ENCODE results near the gene SBNO1.

Gene SBNO1

DNA sequence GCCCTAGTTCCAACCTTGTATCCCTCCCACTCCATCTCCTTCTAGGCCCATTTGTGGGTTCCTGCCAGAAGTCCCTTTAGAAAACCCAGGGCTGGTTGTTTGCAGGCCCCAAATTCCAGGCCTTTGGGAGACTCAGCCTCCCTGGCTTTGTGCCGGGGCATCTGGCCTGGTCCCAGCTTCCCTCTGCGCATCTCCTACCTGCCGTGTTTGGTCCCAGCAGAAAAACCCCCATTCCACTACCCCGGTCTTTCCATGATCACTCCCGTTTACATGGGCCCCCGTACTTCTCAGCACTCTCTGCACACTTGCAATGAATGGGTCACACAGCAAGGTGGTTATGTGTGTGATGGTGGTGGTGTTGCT is 34.6 kb upstream of the SBNO1 start:
- TF ChIP-seq, protein P1, sequence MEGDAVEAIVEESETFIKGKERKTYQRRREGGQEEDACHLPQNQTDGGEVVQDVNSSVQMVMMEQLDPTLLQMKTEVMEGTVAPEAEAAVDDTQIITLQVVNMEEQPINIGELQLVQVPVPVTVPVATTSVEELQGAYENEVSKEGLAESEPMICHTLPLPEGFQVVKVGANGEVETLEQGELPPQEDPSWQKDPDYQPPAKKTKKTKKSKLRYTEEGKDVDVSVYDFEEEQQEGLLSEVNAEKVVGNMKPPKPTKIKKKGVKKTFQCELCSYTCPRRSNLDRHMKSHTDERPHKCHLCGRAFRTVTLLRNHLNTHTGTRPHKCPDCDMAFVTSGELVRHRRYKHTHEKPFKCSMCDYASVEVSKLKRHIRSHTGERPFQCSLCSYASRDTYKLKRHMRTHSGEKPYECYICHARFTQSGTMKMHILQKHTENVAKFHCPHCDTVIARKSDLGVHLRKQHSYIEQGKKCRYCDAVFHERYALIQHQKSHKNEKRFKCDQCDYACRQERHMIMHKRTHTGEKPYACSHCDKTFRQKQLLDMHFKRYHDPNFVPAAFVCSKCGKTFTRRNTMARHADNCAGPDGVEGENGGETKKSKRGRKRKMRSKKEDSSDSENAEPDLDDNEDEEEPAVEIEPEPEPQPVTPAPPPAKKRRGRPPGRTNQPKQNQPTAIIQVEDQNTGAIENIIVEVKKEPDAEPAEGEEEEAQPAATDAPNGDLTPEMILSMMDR (conservative IDR thresholded peaks at IDR 0.05; ENCODE audit: low read depth) = no peak
- POLR2A ChIA-PET (ENCODE audit: low non-redundant PET) = no interaction called here
- DNase-seq (ENCODE audit: low spot score) = no peak
- H3K27ac ChIP-seq = peak overlapping the region; percentile 37
- CTCF ChIA-PET = no interaction called here

DNA sequence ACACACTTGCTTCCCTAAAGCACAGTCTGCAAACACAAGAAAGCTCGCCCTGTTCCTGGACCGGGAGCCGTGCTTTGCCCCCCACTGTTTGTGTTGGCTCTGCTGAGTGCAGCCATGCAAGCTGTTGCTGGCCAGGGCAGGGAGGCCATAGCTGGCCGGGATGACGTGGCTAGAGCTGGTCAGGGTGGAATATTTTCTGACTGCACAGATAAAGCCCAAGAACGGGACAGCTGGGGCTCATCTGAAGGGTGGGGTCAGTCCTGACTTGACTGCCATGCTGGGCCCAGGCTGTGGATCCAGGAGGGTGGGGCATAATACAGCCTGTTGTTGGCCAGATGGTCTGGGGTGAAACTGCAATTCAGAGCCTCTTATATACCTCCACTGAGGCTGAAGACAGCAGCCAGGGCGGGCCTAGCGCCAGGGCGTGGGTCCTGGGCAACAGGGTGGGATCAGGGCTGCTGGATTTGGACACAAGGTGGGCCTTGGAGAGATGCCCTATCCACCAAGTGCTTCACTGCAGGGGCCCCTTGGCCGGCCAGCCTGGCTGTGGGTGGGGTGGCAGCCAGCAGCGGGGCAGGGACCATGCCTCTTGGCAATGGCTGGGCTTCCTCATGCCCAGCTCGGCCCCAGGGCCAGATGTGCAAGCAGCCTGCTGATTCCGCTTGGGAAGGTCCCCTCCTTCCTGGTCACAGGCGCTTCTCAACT is 34.1 kb upstream of the SBNO1 start:
- POLR2A ChIA-PET (ENCODE audit: low non-redundant PET) = no interaction called here
- CTCF ChIA-PET = no interaction called here
- no peak for DNase-seq (ENCODE audit: low spot score)

DNA sequence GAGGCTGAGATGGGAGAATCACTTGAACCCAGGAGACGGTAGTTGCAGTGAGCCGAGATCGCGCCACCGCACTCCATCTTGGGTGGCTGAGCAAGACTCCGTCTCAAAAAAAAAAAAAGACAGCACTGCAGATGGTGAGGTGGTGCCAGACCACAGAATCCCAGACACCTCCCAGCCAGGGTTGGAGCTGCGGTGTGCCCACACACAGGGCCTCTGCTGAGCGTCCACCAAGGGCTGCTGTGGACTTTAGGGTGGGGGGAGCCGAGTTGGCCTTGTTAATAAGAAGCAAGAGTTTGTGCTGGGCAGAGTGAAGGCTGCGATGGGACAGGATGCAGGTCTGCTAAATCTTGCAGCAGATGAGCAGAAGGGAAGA is 33.5 kb upstream of the SBNO1 start:
- CTCF ChIA-PET = interaction anchor here (0.7 kb wide), 1 partner anchor 70 kb away, joined by 4 read pairs; no protein-coding TSS in a partner anchor
- peak overlapping the region; percentile 37 for H3K27ac ChIP-seq
- no peak for DNase-seq (ENCODE audit: low spot score)
- POLR2A ChIA-PET (ENCODE audit: low non-redundant PET) = no interaction called here
- TF ChIP-seq, protein P1 (conservative IDR thresholded peaks at IDR 0.05; ENCODE audit: low read depth) = no peak

More for the DNA sequence above, 34.1 kb upstream of the SBNO1 start:
- peak overlapping the region; percentile 37 for H3K27ac ChIP-seq
- TF ChIP-seq, protein P1 (conservative IDR thresholded peaks at IDR 0.05; ENCODE audit: low read depth) = no peak

DNA sequence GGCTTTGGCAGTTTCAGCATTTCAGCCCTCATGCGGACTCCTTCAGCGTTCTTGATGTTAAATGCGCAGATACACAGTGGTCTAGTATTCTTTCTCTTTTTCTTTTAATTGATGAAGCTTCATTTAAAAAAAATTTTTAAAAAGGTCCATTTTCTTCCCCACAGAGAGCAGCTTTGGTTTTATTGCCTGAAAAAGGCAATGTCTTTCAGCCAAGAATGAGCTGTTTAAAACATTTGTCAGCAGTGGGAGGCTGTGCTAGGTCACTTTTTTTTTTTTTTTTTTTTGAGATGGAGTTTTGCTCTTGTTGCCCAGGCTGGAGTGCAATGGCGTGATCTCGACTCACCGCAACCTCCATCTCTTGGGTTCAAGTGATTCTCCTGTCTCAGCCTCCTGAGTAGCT is 32.8 kb upstream of the SBNO1 start:
- ChIA-PET CTCF (interaction anchor here (0.7 to 0.8 kb wide), 2 partner anchors 70 to 130 kb away, joined by 4 to 5 read pairs; no protein-coding TSS in a partner anchor), POLR2A (ENCODE audit: low non-redundant PET) (no interaction called here)
- H3K27ac ChIP-seq = no peak overlapping the region
- TF ChIP-seq, protein P1 (conservative IDR thresholded peaks at IDR 0.05; ENCODE audit: low read depth) = no peak
- DNase-seq (ENCODE audit: low spot score) = no peak

DNA sequence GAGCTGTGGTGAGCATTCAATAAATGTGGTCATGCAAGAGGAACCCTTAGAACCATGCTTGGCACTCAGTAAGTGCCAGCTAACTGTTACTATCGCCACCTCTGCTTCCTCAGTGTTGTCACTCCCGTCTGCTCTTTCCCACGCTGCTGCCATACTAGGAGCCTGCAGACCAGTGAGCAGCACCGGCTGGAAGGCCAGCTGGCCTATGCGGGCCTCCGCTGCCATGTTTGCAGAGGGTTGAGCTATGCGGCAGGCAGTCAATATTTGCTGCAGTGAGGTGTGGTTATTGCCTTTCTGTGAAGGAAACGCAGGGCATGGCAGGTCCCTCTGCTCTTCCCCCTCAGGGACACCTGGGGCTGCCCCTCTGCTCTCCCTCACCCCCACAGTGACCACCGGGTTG is 32.3 kb upstream of the SBNO1 start:
- TF ChIP-seq, protein P1 (conservative IDR thresholded peaks at IDR 0.05; ENCODE audit: low read depth) = no peak
- ChIA-PET CTCF (interaction anchor here (0.8 kb wide), 1 partner anchor 129 kb away, joined by 5 read pairs; no protein-coding TSS in a partner anchor), POLR2A (ENCODE audit: low non-redundant PET) (no interaction called here)
- no peak for DNase-seq (ENCODE audit: low spot score)
- no peak overlapping the region for H3K27ac ChIP-seq

DNA sequence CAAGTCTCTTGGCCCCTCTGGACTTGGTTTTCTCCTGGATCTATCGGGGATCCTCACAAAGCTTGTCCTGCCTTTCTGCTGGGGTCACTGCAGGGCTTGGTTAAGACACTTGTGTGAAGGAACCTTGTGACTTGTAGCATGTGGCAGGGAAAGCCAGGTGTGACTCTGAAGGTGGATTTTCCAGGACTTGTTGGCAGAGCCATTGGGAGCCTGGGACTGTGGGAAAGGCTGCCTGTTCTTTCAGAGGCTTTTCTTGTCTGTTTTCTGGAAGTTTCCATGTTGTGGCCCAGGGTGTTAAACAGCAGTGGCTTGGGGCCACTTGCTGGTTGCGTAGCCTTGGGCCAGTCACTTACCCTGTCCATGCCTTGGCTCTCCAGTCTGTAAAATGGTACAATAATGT is 31.9 kb upstream of the SBNO1 start:
- POLR2A ChIA-PET (ENCODE audit: low non-redundant PET) = no interaction called here
- CTCF ChIA-PET = no interaction called here
- TF ChIP-seq, protein P1 (conservative IDR thresholded peaks at IDR 0.05; ENCODE audit: low read depth) = no peak
- H3K27ac ChIP-seq = no peak overlapping the region
- no peak for DNase-seq (ENCODE audit: low spot score)
